ENCODE results near the gene CD53.

Gene CD53

DNA sequence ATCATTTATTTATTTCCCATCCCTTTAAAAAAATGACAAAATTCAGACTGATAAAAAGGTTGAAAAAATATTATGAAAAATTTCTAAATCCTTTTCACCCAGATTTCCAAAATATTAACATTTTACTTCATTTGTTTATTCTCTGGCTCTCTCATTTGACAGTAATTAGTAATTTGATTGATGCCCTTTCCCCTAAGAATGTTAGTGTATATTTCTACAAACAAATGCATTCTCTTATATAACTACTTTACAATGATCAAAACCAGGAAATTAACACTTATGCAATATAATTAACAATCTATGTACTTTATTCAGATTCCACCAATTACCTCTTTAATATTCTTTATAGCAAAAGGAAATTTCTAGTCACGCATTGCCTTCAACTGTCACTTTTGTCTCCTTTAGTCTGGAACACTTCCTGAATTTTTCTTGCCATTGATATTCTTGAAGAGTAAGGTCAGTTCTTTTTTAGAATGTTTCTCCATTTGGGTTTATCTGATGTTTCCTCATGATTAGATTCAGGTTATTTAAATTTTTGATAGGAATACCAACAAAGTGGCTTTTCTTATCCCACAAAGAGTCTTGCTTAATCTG, 3.9 kb downstream of the CD53 start:
- no peak for DNase-seq

DNA sequence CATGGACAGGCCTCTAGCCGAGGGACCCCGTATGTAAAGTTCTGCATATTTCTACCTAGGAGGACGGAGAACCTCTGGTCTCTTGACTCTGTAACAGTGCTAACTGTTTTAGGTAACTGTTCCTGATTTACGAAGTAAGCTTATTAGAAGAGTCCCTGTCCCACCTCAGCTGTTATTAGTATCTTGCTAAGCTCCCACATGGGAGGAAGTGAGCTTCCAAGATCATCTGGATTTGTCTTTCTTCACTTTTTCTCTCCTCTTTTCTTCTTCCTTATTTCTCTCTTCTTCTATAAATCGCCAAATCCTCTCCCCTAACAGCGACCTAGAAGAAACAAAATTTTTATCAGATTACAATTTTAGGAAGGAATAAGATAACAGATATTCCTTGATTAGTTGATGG, 4.4 kb downstream of the CD53 start:
- no peak for DNase-seq

DNA sequence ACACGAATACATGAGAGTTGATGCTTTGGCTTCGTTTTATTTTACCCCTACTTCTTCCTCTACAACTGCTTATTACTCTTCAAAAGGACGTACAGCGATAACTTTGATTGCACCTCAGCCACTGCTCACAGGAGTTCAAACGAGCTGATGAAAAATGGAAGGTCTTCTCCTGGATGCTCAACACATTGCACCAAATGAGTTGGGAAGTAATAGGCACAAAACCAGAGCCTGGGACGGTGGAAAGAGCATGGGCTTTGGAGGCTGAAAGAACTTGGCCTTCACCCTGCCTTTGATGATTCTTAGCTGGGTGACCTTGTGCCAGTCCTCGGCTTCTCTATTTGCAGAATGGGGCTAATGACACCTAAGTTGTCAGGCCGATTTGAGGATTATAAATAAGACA, 4.8 kb downstream of the CD53 start:
- no peak for DNase-seq

GRCh38 chr1:110878591-110878990, 5.6 kb downstream of the CD53 start:
- DNase-seq = no peak

DNA sequence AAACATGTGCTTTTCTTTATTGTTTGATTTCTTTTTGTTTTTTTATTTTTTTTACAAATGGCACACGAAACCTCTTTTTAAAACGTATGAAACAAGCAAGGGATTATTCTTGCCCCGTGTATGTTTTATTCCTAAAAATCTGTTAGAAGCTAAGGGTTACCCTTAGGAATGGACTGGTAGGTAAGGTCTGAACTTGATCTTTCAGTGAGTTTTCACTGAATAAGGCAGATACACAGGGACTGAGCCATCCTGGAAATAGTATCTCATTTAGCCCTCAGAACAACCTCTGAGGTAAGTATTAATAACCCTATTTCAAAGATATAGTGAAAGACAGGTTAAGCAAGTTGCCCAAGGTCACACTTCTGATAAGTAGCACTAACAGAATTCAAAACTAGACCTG, 6.0 kb downstream of the CD53 start:
- DNase-seq = no peak

DNA sequence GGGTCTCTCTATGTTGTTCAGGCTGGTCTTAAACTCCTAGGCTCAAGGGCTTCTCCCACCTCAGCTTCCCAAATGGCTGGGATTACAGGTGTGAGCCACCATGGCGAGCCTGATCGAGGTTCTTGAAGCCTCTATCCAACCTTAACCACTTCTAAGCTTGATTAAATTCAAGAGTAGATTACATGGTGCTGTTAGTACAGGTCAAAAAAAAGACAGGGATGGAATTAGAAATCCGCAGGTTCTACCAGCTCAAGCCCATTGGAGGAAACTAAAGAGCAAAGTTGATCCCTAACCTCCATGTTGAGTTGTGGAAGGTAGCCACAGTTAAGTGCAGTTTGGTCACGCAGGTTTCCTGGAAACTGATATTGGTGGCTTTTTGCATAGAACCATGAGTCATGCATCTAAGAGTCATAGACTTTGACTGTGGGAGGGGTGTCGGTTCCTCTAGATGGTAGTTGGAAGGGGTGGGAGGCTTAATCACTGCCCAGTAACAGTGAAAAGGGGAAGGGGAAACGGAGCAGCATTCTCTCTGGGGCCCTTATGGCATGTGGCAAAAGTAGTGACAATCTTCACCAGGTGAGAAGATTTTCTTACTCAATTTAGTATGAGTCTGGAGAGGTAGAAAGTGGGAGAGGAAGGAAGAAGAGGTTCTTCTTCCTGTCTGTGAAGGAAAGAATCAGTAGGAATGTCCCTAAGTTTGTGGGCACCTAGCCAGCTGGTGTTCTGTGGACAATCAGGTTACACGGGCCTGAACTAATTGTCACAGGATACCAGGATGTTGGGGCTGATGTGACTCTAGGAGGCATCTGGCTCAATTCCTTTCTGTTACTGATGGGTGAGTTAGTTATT, 7.0 kb downstream of the CD53 start:
- peak; percentile 89 for DNase-seq

DNA sequence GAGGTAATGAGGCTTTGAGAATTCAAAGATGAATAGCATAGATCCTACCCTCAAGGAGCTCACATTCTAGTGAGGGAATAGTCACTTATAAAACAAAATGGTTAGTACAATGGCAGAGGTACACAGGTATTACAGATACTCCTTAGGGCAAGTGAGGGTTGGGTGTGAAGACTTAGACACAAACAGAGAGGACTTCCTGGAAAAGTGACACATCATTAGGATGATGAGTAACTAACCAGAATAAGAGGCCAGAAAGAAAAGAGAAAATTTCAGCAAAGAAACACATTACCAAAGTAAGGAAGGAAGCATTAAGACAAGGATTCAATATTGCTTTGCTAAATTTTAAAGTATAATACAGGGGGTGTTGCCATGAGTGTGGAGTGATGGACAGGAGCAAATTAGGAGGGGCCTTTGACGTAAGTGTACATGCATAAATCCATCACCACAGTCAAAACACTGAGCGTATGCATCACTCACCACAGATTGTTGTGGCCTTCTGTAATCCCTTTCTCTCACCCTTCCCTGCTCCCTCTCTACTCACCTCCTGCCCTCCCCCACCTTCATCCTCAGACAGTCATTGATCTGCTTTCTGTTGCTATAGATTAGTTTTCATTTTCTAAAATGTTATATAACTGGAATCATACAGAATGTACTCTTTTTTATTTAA, 7.9 kb downstream of the CD53 start:
- DNase-seq = peak; percentile 60

DNA sequence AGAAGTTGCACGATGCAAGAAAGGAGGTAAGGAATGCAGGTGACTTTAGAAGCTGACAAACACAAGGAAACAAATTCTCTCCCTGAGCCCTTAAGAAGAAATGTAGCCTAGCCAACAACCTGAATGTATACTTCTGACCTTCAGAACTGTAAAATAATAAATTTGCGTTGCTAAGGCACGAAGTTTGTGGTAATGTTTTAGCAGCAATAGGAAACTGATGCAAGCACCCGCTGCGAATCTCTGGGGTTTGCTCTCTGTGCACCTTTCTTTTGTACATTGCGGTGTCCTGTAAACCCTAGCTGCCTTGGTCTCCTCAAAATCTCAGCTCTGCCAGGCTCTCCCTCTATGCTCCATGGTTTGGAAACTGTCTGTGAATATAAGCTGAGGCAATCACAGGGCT, 15.1 kb downstream of the CD53 start:
- DNase-seq = no peak

- DNase-seq = no peak
Measured at GRCh38 chr1:110888641-110889040, 15.7 kb downstream of the CD53 start.

GRCh38 chr1:110890474-110891196, 17.7 kb downstream of the CD53 start:
- peak; percentile 68 for DNase-seq

GRCh38 chr1:110893908-110894490, 21.1 kb downstream of the CD53 start:
- DNase-seq = no peak

GRCh38 chr1:110896090-110896489, 23.1 kb downstream of the CD53 start:
- no peak for DNase-seq

DNA sequence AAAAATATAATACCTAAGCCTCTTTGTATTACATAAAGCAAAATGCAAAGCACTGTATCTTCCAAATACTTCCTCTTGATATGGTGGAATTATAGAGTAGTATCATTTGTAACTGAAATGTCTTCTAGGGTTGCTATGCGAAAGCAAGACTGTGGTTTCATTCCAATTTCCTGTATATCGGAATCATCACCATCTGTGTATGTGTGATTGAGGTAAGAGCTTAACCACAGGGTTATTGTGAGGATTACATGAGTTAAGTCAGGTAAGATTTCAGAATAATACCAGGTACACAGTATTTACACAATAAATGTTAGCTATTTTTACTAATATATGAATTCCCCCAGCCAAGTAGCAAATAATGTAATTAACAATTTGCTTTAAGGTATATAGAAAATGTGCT, 24.7 kb downstream of the CD53 start:
- DNase-seq = no peak

DNA sequence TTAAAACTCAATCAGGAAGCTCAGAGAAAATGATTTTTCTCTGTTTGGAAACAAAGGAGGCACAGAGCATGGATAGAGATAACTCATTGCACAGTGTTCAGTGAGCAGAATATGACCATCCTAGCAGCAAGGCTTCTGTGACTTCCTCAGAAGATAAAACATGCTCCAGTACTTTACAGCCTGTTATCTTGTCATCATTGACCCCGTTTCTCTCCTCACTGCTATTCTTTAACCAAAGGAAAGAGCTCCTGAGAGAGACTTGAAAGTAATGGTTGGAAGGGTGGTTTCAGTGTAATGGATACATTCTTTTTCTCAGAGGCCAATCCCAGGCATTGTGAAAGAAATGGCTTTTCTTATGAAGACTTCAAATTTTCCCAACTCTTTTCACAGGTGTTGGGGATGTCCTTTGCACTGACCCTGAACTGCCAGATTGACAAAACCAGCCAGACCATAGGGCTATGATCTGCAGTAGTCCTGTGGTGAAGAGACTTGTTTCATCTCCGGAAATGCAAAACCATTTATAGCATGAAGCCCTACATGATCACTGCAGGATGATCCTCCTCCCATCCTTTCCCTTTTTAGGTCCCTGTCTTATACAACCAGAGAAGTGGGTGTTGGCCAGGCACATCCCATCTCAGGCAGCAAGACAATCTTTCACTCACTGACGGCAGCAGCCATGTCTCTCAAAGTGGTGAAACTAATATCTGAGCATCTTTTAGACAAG, 25.9 kb downstream of the CD53 start:
- DNase-seq = no peak

- DNase-seq = no peak
Measured at GRCh38 chr1:110899458-110899843, 26.5 kb downstream of the CD53 start.

GRCh38 chr1:110902820-110903463, 30.0 kb downstream of the CD53 start:
- DNase-seq = no peak

DNA sequence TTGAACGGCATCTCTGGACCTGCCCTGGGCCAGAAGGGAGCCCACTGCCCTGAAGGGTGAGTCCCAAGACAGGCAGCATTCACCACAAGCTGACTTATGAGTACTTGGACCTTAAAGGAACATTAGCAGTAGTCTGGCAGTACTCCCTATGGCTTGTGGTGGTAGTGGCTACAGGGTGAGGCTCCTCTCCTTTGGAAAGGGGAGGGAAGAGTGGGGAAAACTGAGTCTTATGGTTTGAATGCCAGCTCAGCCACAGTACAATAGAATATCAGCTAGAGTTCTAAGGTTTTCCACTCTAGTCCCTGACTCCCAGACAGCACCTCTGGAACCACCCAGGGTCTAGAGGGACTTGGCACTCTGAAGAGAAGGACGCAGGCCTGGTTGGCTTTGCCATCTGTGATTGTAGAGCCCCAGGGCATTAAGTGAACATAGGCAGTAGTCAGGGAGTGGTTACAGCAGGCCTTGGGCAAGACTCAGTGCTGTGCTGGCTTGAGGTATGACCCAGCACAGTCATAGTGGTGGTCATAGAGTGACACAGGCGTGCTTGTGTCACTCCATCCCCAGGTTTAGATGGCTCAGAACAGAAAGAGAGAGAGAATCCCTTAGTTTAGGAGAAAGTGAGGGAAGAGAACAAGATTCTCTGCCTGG, 31.0 kb downstream of the CD53 start:
- no peak for DNase-seq

- DNase-seq = no peak
Measured at GRCh38 chr1:110912784-110913183, 39.8 kb downstream of the CD53 start.

GRCh38 chr1:110914676-110915075, 41.7 kb downstream of the CD53 start:
- DNase-seq = no peak

DNA sequence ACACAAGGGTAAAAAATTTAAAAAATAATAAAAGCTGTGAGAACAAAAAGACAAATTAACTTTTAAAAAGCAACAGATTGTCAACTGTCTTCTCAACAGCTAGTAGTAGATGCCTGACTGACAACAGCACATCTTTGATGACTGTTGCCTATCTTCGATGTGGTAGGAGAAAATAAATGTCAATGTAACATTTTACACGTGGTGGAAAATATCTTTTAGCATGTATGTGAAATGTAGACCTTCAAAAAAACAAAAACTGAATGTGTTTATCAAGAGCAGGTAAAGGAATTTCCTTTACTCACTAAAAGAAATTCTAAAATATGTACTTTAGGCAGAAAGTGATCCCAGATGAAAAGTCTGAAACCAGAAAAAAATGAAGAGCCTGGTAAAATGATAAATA, 42.9 kb downstream of the CD53 start:
- peak; percentile 5 for DNase-seq

DNA sequence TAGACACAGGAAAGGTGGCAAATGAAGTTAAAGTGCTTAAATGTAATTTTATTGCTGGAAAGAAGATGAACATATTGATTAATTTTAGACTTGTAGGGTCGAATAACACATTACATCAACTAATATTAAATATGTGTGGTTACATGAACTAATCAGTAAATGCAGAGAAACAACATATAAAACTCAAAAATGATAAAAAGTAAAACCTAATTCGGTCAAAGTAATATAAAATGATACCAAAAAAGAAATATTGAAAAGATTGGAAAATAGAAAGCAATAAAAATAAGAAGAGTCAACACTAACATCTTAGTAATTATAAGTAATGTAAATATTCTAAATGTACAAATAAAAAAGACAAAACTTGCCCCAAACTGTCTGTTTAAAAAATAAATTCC, 43.3 kb downstream of the CD53 start:
- DNase-seq = no peak
